Cardiac muscle cell (in vitro differentiated cells and primary cell): ENCODE data around the gene ENTPD5. TPM values are rescaled to one million over a fixed set of nuclear protein-coding genes. Genes with fewer than 3 reads are reported as not detected.
A peak's percentile ranks its signal among the peaks of the same experiment; 100 is the strongest.

Experiments
- DNase-seq, 2 donors: peaks; one replicate each; pipeline versions ENCODE4 v3.0.0 to v3.0.0-alpha.2; 2010 to 2017; ENCODE audit warnings: low read depth in 1 of 2, low spot score in 1 of 2
- H3K27ac ChIP-seq: fragments of 200-600 bp; sonication (generic); 2 replicates; pipeline ENCODE4 v1.5.1; 2016
- H3K27me3 ChIP-seq: fragments of 200-600 bp; sonication (generic); 2 replicates; pipeline ENCODE4 v1.6.0; 2016; ENCODE audit warnings: control low read depth
- H3K36me3 ChIP-seq: fragments of 200-600 bp; sonication (generic); 2 replicates; pipeline ENCODE4 v1.5.1; 2016; ENCODE audit warnings: control low read depth
- H3K4me1 ChIP-seq: fragments of 200-600 bp; sonication (generic); 2 replicates; pipeline ENCODE4 v1.8.1; 2017; ENCODE audit warnings: low read depth, mild to moderate bottlenecking, mixed run types
- H3K4me3 ChIP-seq: fragments of 200-600 bp; sonication (generic); 2 replicates; pipeline ENCODE4 v1.5.1; 2016; ENCODE audit warnings: mild to moderate bottlenecking
- H3K9me3 ChIP-seq: fragments of 200-600 bp; sonication (generic); 2 replicates; pipeline ENCODE4 v1.5.1; 2017; ENCODE audit warnings: low read depth, mild to moderate bottlenecking, control low read depth
- CTCF ChIP-seq: IDR thresholded peaks from 2 replicates; pipeline ENCODE4 v1.5.1; 2012; ENCODE audit warnings: low read depth, mild to moderate bottlenecking, low read length
- polyA plus RNA-seq: library from polyadenylated mRNA; unstranded; fragments of >200 nt; fragmentation: Nextera tagmentation; extraction: Ambion mirVana; gene quantifications from 2 replicates; pipeline ENCODE4 v1.2.1, GENCODE V29; 2016
- total RNA-seq: library from RNA; depleted of rRNA; stranded (reverse); fragments of >200 nt; gene quantifications from 2 replicates; pipeline ENCODE4 v1.2.3, GENCODE V29; 2016

The ENTPD5 gene
- total RNA-seq (6.2 and 7.4 TPM in 2 replicates), polyA plus RNA-seq (8.6 and 12.3 TPM in 2 replicates)

- Histone ChIP-seq H3K4me3 (peak within 1 kb of the TSS; percentile 94), H3K27ac (peak within 1 kb of the TSS; percentile 96)
Observed at GRCh38 chr14:74018586-74019407, at the start of gene ENTPD5, which contains the start of gene BBOF1. TSS of gene ENTPD5 (minus strand) at chr14:74019288. CDS start at chr14:73988102, 31,186 bp downstream. TSS of gene BBOF1 (plus strand) at chr14:74019349. CDS start at chr14:74019479, 130 bp downstream.

GRCh38 chr14:74065746-74066575 lies 46.9 kb upstream of the ENTPD5 start:
- Histone ChIP-seq H3K36me3 (peaks cover 46% of the 10 kb centered on the region), H3K27me3 (no peaks in the 10 kb centered on the region), H3K9me3 (no peaks in the 10 kb centered on the region), H3K4me3 (no peak overlapping the region), H3K4me1 (no peaks in the 10 kb centered on the region), H3K27ac (no peak overlapping the region)
- DNase-seq = peak in 1 of 2 donors; percentile 61
- no peak for TF ChIP-seq CTCF

More at GRCh38 chr14:74018586-74019407, at the start of gene ENTPD5, which contains the start of gene BBOF1:
- no peak for TF ChIP-seq CTCF
- no peaks in the 10 kb centered on the region for H3K4me1 ChIP-seq
- H3K36me3 ChIP-seq = no peaks in the 10 kb centered on the region
- H3K27me3 ChIP-seq = no peaks in the 10 kb centered on the region
- no peaks in the 10 kb centered on the region for H3K9me3 ChIP-seq
- DNase-seq = peak; percentile 92

GRCh38 chr14:74064883-74065282 lies 45.8 kb upstream of the ENTPD5 start:
- DNase-seq = peak in 1 of 2 donors; percentile 30
- H3K4me3 ChIP-seq = no peak overlapping the region
- H3K27me3 ChIP-seq = no peaks in the 10 kb centered on the region
- H3K36me3 ChIP-seq = peaks cover 48% of the 10 kb centered on the region
- no peaks in the 10 kb centered on the region for H3K9me3 ChIP-seq
- no peak overlapping the region for H3K27ac ChIP-seq
- no peak for TF ChIP-seq CTCF
- no peaks in the 10 kb centered on the region for H3K4me1 ChIP-seq

GRCh38 chr14:74064426-74064825 lies 45.3 kb upstream of the ENTPD5 start:
- Histone ChIP-seq H3K4me1 (no peaks in the 10 kb centered on the region), H3K9me3 (no peaks in the 10 kb centered on the region), H3K27ac (no peak overlapping the region), H3K4me3 (no peak overlapping the region), H3K36me3 (peaks cover 48% of the 10 kb centered on the region), H3K27me3 (no peaks in the 10 kb centered on the region)
- DNase-seq = no peak
- TF ChIP-seq CTCF = no peak

- H3K4me3 ChIP-seq = no peak overlapping the region
- DNase-seq = no peak
- no peaks in the 10 kb centered on the region for H3K27me3 ChIP-seq
- TF ChIP-seq CTCF = no peak
- no peak overlapping the region for H3K27ac ChIP-seq
- H3K9me3 ChIP-seq = no peaks in the 10 kb centered on the region
- peaks cover 48% of the 10 kb centered on the region for H3K36me3 ChIP-seq
- no peaks in the 10 kb centered on the region for H3K4me1 ChIP-seq
Observed at GRCh38 chr14:74062809-74063150, 43.7 kb upstream of the ENTPD5 start.
